Activated naive CD4-positive, alpha-beta T cell treated with anti-CD3 and anti-CD28 coated beads, Interleukin-2, amount 50 U/mL, for 72 hours (primary cell): ENCODE results near the gene FUT3. TPM values are rescaled to one million over a fixed set of nuclear protein-coding genes. Genes with fewer than 3 reads are reported as not detected.

Experiments used
- ATAC-seq, 2 donors: fragments of 150-1000 bp; cut with Tn5 transposase; 2 replicates each; pipeline ENCODE4 v1.10.0; 2021; ENCODE audit warnings: mild to moderate bottlenecking in 2 of 2, moderate library complexity in 2 of 2
- DNase-seq, 2 donors: peaks; one replicate each; pipeline ENCODE4 v3.0.0; 2021 to 2022; ENCODE audit warnings: low spot score in 2 of 2
- H3K27ac Mint-ChIP-seq, 2 donors: one replicate each; pipeline ENCODE4 v1.8.0; 2022; ENCODE audit warnings: mild to moderate bottlenecking in 2 of 2, mixed read lengths in 2 of 2
- H3K36me3 Mint-ChIP-seq, 2 donors: one replicate each; pipeline ENCODE4 v1.8.0; 2022; ENCODE audit warnings: mixed read lengths in 2 of 2
- H3K9me3 Mint-ChIP-seq, 2 donors: one replicate each; pipeline ENCODE4 v1.8.0; 2022; ENCODE audit warnings: mixed read lengths in 2 of 2
- total RNA-seq, 2 donors: library from RNA; stranded (reverse); gene quantifications; one replicate each; pipeline ENCODE4 v1.2.3, GENCODE V29; 2022

Gene FUT3
- total RNA-seq, result under 1 TPM in 1 of 2 donors, not detected in 1; 0.32 TPM

GRCh38 chr19:5851302-5851701 lies at the start of gene FUT3:
Gene FUT3, minus strand, starts transcription at chr19:5851449.
- Mint-ChIP-seq H3K36me3 (no peaks in the 10 kb centered on the region), H3K9me3 (no peaks in the 10 kb centered on the region), H3K27ac (no peak within 1 kb of the TSS)
- ATAC-seq (no peak), DNase-seq (no peak)

GRCh38 chr19:5900976-5901375 lies 49.7 kb upstream of the FUT3 start:
- H3K9me3 Mint-ChIP-seq, result no peaks in the 10 kb centered on the region
- H3K27ac Mint-ChIP-seq, result peak overlapping the region in 1 of 2 donors; percentile 93
- ATAC-seq (no peak), DNase-seq (no peak)
- H3K36me3 Mint-ChIP-seq, result peaks cover 9 to 15% of the 10 kb centered on the region in 2 donors

- H3K36me3 Mint-ChIP-seq, result peaks cover 9 to 15% of the 10 kb centered on the region in 2 donors
- peak overlapping the region in 1 of 2 donors; percentile 65 for H3K27ac Mint-ChIP-seq
- no peaks in the 10 kb centered on the region for H3K9me3 Mint-ChIP-seq
- DNase-seq (no peak), ATAC-seq (no peak)
These were observed 48.7 kb upstream of the FUT3 start for GRCh38 chr19:5899728-5900526.

GRCh38 chr19:5897189-5897969 lies 46.1 kb upstream of the FUT3 start:
- Mint-ChIP-seq H3K9me3 (no peaks in the 10 kb centered on the region), H3K27ac (peak overlapping the region in 1 of 2 donors; percentile 59), H3K36me3 (peaks cover 0 to 5% of the 10 kb centered on the region in 2 donors)
- DNase-seq, result no peak
- no peak for ATAC-seq

GRCh38 chr19:5896365-5897076 lies 45.3 kb upstream of the FUT3 start:
- Mint-ChIP-seq H3K27ac (no peak overlapping the region), H3K9me3 (no peaks in the 10 kb centered on the region), H3K36me3 (peaks cover 0 to 5% of the 10 kb centered on the region in 2 donors)
- DNase-seq, result no peak
- no peak for ATAC-seq

- Mint-ChIP-seq H3K36me3 (peaks cover 0 to under 1% of the 10 kb centered on the region in 2 donors), H3K27ac (no peak overlapping the region), H3K9me3 (no peaks in the 10 kb centered on the region)
- DNase-seq (no peak), ATAC-seq (no peak)
These were observed 44.6 kb upstream of the FUT3 start for GRCh38 chr19:5895890-5896289.

- peak overlapping the region in 1 of 2 donors; percentile 44 for H3K27ac Mint-ChIP-seq
These were observed 44.2 kb upstream of the FUT3 start for GRCh38 chr19:5895409-5895808.

GRCh38 chr19:5894704-5895349 lies 43.6 kb upstream of the FUT3 start:
- DNase-seq (no peak), ATAC-seq (no peak)
- Mint-ChIP-seq H3K27ac (no peak overlapping the region), H3K36me3 (no peaks in the 10 kb centered on the region), H3K9me3 (no peaks in the 10 kb centered on the region)

More at GRCh38 chr19:5895409-5895808, 44.2 kb upstream of the FUT3 start:
- Mint-ChIP-seq H3K36me3 (no peaks in the 10 kb centered on the region), H3K9me3 (no peaks in the 10 kb centered on the region)
- DNase-seq (no peak), ATAC-seq (no peak)

- H3K27ac Mint-ChIP-seq, result no peak overlapping the region
These were observed 42.9 kb upstream of the FUT3 start for GRCh38 chr19:5893907-5894703.

GRCh38 chr19:5893296-5893903 lies 42.2 kb upstream of the FUT3 start:
- H3K9me3 Mint-ChIP-seq, result no peaks in the 10 kb centered on the region
- no peaks in the 10 kb centered on the region for H3K36me3 Mint-ChIP-seq
- DNase-seq (no peak), ATAC-seq (no peak)
- peak overlapping the region in 1 of 2 donors; percentile 65 for H3K27ac Mint-ChIP-seq

More at GRCh38 chr19:5893907-5894703, 42.9 kb upstream of the FUT3 start:
- ATAC-seq (no peak), DNase-seq (no peak)
- H3K36me3 Mint-ChIP-seq, result no peaks in the 10 kb centered on the region
- H3K9me3 Mint-ChIP-seq, result no peaks in the 10 kb centered on the region

- peak overlapping the region in 1 of 2 donors; percentile 53 for H3K27ac Mint-ChIP-seq
- no peaks in the 10 kb centered on the region for H3K9me3 Mint-ChIP-seq
These were observed 41.6 kb upstream of the FUT3 start for GRCh38 chr19:5892772-5893275.

GRCh38 chr19:5891938-5892771 lies 40.9 kb upstream of the FUT3 start:
- peak in 1 of 2 donors; percentile 28 for DNase-seq
- Mint-ChIP-seq H3K36me3 (no peaks in the 10 kb centered on the region), H3K27ac (peak overlapping the region in 1 of 2 donors; percentile 53), H3K9me3 (no peaks in the 10 kb centered on the region)
- peak; percentile 60 to 74 for ATAC-seq

More at GRCh38 chr19:5892772-5893275, 41.6 kb upstream of the FUT3 start:
- DNase-seq (no peak), ATAC-seq (no peak)
- no peaks in the 10 kb centered on the region for H3K36me3 Mint-ChIP-seq

- Mint-ChIP-seq H3K36me3 (no peaks in the 10 kb centered on the region), H3K9me3 (no peaks in the 10 kb centered on the region), H3K27ac (peak overlapping the region in 1 of 2 donors; percentile 53)
- no peak for ATAC-seq
- DNase-seq, result no peak
These were observed 40.3 kb upstream of the FUT3 start for GRCh38 chr19:5891572-5891937.

- Mint-ChIP-seq H3K27ac (no peak overlapping the region), H3K36me3 (no peaks in the 10 kb centered on the region), H3K9me3 (no peaks in the 10 kb centered on the region)
- DNase-seq (no peak), ATAC-seq (no peak)
These were observed 38.9 kb upstream of the FUT3 start for GRCh38 chr19:5890099-5890498.
